GM12878 (cell line): ENCODE results near the gene IGF2R. TPM values are rescaled to one million over a fixed set of nuclear protein-coding genes. Genes with fewer than 3 reads are reported as not detected.

Source experiments
- ATAC-seq: fragments of 200-7000 bp; cut with Tn5 transposase; 3 replicates; pipeline ENCODE4 v1.9.1; 2020; ENCODE audit warnings: mild to moderate bottlenecking, moderate library complexity
- BruUV-seq: library from RNA; stranded (reverse); fragments of 400-500 nt; replicated peaks from 2 replicates; lab custom pipeline; 2021; lab: Mats Ljungman, UMichigan
- CTCF ChIA-PET: fragments of 300-600 bp; sonication (Branson Sonifier 250); formaldehyde crosslinking; extraction: SDS; loops from one replicate; lab custom pipeline; 2021; ENCODE audit warnings: inconsistent platforms; lab: Yijun Ruan, JAX
- POLR2A ChIA-PET: fragments of 350-600 bp; formaldehyde crosslinking; extraction: SDS; loops from one replicate; lab custom pipeline; 2021; ENCODE audit warnings: inconsistent platforms; lab: Charles Lee
- RAD21 ChIA-PET: fragments of 300-600 bp; sonication (Branson Sonifier 250); formaldehyde crosslinking; loops from one replicate; lab custom pipeline; 2023; ENCODE audit warnings: antibody characterized with exemption; ENCODE audit not compliant: unreplicated experiment; lab: Charles Lee
- SMC1A ChIA-PET: fragments of 300-600 bp; sonication (Branson Sonifier 250); formaldehyde crosslinking; loops from one replicate; lab custom pipeline; 2023; ENCODE audit not compliant: unreplicated experiment, uncharacterized antibody; lab: Charles Lee
- DNase-seq: peaks from one replicate; pipeline ENCODE4 v3.0.0-alpha.2; 2011; ENCODE audit warnings: low read depth, low spot score
- FAIRE-seq: peaks from 3 replicates; lab custom pipeline; 2011; peaks lifted over from hg19 to GRCh38; lab: Jason Lieb, UNC
- H2AFZ ChIP-seq: 2 replicates; pipeline ENCODE4 v1.6.0; 2011; ENCODE audit warnings: low read depth, low read length, control low read depth; ENCODE audit not compliant: control insufficient read depth
- H3K27ac ChIP-seq: 2 replicates; pipeline ENCODE4 v1.5.1; 2011; ENCODE audit warnings: control low read depth; ENCODE audit not compliant: control insufficient read depth, insufficient read depth
- H3K27me3 ChIP-seq, 2 experiments: replicated peaks in 1 of 2; 2 replicates each; pipeline versions ENCODE4 v1.6.0 to v1.6.1; 2011; ENCODE audit warnings: low read length in 1 of 2; ENCODE audit not compliant: control insufficient read depth in 2 of 2, insufficient read depth in 2 of 2
- H3K36me3 ChIP-seq, 2 experiments: 2 replicates each; pipeline ENCODE4 v1.5.1; 2011; ENCODE audit warnings: low read length in 1 of 2; ENCODE audit not compliant: control insufficient read depth in 2 of 2, insufficient read depth in 2 of 2
- H3K4me1 ChIP-seq: 2 replicates; pipeline ENCODE4 v1.6.1; 2011; ENCODE audit warnings: mild to moderate bottlenecking, low read length, moderate library complexity, mixed read lengths; ENCODE audit not compliant: control insufficient read depth, insufficient read depth
- H3K4me2 ChIP-seq: 2 replicates; pipeline ENCODE4 v1.6.0; 2011; ENCODE audit warnings: control low read depth; ENCODE audit not compliant: control insufficient read depth, insufficient read depth
- H3K4me3 ChIP-seq: fragments of 200-600 bp; sonication (generic); 2 replicates; pipeline ENCODE4 v1.5.1; 2016
- H3K79me2 ChIP-seq: 2 replicates; pipeline ENCODE4 v1.6.0; 2011; ENCODE audit warnings: low read length; ENCODE audit not compliant: control insufficient read depth, insufficient read depth
- H3K9ac ChIP-seq: 2 replicates; pipeline ENCODE4 v1.8.0; 2011; ENCODE audit warnings: low read length, control low read depth, mixed read lengths; ENCODE audit not compliant: control insufficient read depth, insufficient read depth
- H3K9me3 ChIP-seq: replicated peaks from 3 replicates; pipeline ENCODE4 v1.5.1; 2011; ENCODE audit warnings: mild to moderate bottlenecking, low read length; ENCODE audit not compliant: control insufficient read depth, insufficient read depth
- H4K20me1 ChIP-seq: 2 replicates; pipeline ENCODE4 v1.6.0; 2011; ENCODE audit not compliant: control insufficient read depth, insufficient read depth
- BHLHE40 ChIP-seq, 2 experiments: fragments of 450-650 bp in 1 of 2; IDR thresholded peaks; 2 replicates each; pipeline ENCODE4 v1.6.1; 2011 to 2017; ENCODE audit warnings: low read depth in 2 of 2, borderline replicate concordance in 1 of 2, improper control_type of control experiment in 1 of 2, low read length in 1 of 2, mild to moderate bottlenecking in 1 of 2
- CHD2 ChIP-seq: IDR thresholded peaks from 2 replicates; pipeline ENCODE4 v1.6.1; 2011; ENCODE audit warnings: low read depth, low read length, improper control_type of control experiment, borderline replicate concordance
- CREM ChIP-seq: IDR thresholded peaks from 2 replicates; pipeline ENCODE4 v1.6.1; 2014; ENCODE audit warnings: antibody characterized with exemption, low read depth
- GABPA ChIP-seq: IDR thresholded peaks from 2 replicates; pipeline ENCODE4 v1.6.1; 2014; ENCODE audit warnings: antibody characterized with exemption, low read depth, mild to moderate bottlenecking, inconsistent platforms
- HDAC2 ChIP-seq: fragments of 200-600 bp; sonication (generic); IDR thresholded peaks from 2 replicates; pipeline ENCODE4 v1.6.1; 2017
- JUNB ChIP-seq: IDR thresholded peaks from 2 replicates; pipeline ENCODE4 v1.6.1; 2016; ENCODE audit warnings: antibody characterized with exemption, mild to moderate bottlenecking
- JUND ChIP-seq: IDR thresholded peaks from 2 replicates; pipeline ENCODE4 v1.6.1; 2012; ENCODE audit warnings: low read depth, mild to moderate bottlenecking, low read length, improper control_type of control experiment, moderate library complexity
- NFYB ChIP-seq: IDR thresholded peaks from 2 replicates; pipeline ENCODE4 v1.6.1; 2011; ENCODE audit warnings: low read depth, mild to moderate bottlenecking, low read length, improper control_type of control experiment, moderate library complexity; ENCODE audit not compliant: insufficient read depth
- PML ChIP-seq: IDR thresholded peaks from 2 replicates; pipeline ENCODE4 v1.6.1; 2012; ENCODE audit warnings: low read length, inconsistent platforms
- RBBP5 ChIP-seq: fragments of 200-600 bp; sonication (generic); conservative IDR thresholded peaks from 2 replicates; pipeline ENCODE4 v1.6.1; 2016
- SUPT20H ChIP-seq: IDR thresholded peaks from 2 replicates; pipeline ENCODE4 v1.6.1; 2011; ENCODE audit warnings: low read depth, mild to moderate bottlenecking, low read length, moderate library complexity, borderline replicate concordance; ENCODE audit not compliant: control insufficient read depth
- TCF3 ChIP-seq: IDR thresholded peaks from 2 replicates; pipeline ENCODE4 v1.6.1; 2012; ENCODE audit warnings: low read depth, mild to moderate bottlenecking, low read length, borderline replicate concordance; ENCODE audit not compliant: insufficient read depth
- ZSCAN29 ChIP-seq: fragments of 450-650 bp; IDR thresholded peaks from 2 replicates; pipeline ENCODE4 v1.6.1; 2017; ENCODE audit warnings: mild to moderate bottlenecking, moderate library complexity
- WGBS: methylation state at CpG from one replicate; pipeline ENCODE4 v1.1.6; 2016; ENCODE audit warnings: low lambda C conversion rate; ENCODE audit not compliant: insufficient replicate concordance, insufficient coverage; ENCODE audit errors: missing lambda C conversion rate; 5-methylcytosine and 5-hydroxymethylcytosine counted together
- in situ Hi-C: fragments of 300-500 bp; cut with MboI; formaldehyde crosslinking; loops from 9 replicates; pipeline ENCODE4 v1.14.3; 2018; ENCODE audit warnings: mixed read lengths
- intact Hi-C: fragments of 100-400 bp; cut with micrococcal nuclease; formaldehyde crosslinking; loops from one replicate; pipeline ENCODE4 v1.14.2; 2022; ENCODE audit not compliant: unreplicated experiment
- polyA plus RNA-seq, 11 experiments: library from polyadenylated mRNA; depleted of rRNA in 4 of 11; unstranded in 6 of 11; stranded (reverse) in 5 of 11; fragments of >200 nt; fragmentation: Nextera tagmentation in 4 of 11; fragmentation: Illumina TruSeq in 1 of 11; extraction: Ambion mirVana in 4 of 11; extraction: Trizol in 1 of 11; gene quantifications; 1 replicate in 1 of 11; 2 replicates in 10 of 11; pipeline versions ENCODE4 v1.2.1 to v1.2.3, GENCODE V29; 2011 to 2016; ENCODE audit warnings: inconsistent platforms in 2 of 11, missing spikeins in 2 of 11, low read depth in 1 of 11
- total RNA-seq, 4 experiments: library from RNA; depleted of rRNA in 3 of 4; stranded (reverse); fragments of >200 nt in 3 of 4; fragmentation: Illumina TruSeq in 1 of 4; extraction: Trizol in 1 of 4; gene quantifications; 2 replicates each; pipeline versions ENCODE4 v1.2.1 to v1.2.3, GENCODE V29; 2013 to 2021

The IGF2R gene
- total and polyA plus RNA-seq, 10 of the 15 experiments (the other 5 are each of a cell fraction or from before 2014, with no cell fraction given) = 1.00 to 40.1 (median 16.8) TPM

- ChIA-PET POLR2A (no interaction called here), SMC1A (interaction anchor here (1.2 kb wide), 1 partner anchor 61 kb away, joined by 4 read pairs; no protein-coding TSS in a partner anchor)
Measured at GRCh38 chr6:160040055-160040454, 71.2 kb downstream of the IGF2R start.

GRCh38 chr6:160040527-160041264 is 71.8 kb downstream of the IGF2R start:
- H4K20me1 ChIP-seq = no peaks in the 10 kb centered on the region
- H3K79me2 ChIP-seq = no peaks in the 10 kb centered on the region
- no peak overlapping the region for H3K4me2 ChIP-seq
- no peaks in the 10 kb centered on the region for H3K9me3 ChIP-seq
- H3K9ac ChIP-seq = no peak overlapping the region
- intact Hi-C loops = no loop called here
- in situ Hi-C loops = no loop called here
- no peaks in the 10 kb centered on the region for H3K27me3 ChIP-seq
- peaks cover 14 to 33% of the 10 kb centered on the region in 2 experiments for H3K36me3 ChIP-seq
- ChIA-PET CTCF (interaction anchor here (0.8 kb wide), 1 partner anchor 177 kb away, joined by 3 read pairs; no protein-coding TSS in a partner anchor), POLR2A (no interaction called here)
- no peaks in the 10 kb centered on the region for H3K4me1 ChIP-seq
- no peak overlapping the region for H3K27ac ChIP-seq
- H3K4me3 ChIP-seq = no peak overlapping the region
- BruUV-seq = no TSS peak
- no peak overlapping the region for H2AFZ ChIP-seq
- WGBS = 99% methylated on average over 19 of the region's 19 CpGs
- TF ChIP-seq NFYB = no peak
- TF ChIP-seq, all 136 proteins: peak for 0
- no peak for ATAC-seq
- FAIRE-seq = no peak
- no peak for DNase-seq
- ChIA-PET SMC1A (interaction anchor here (1.2 kb wide), 1 partner anchor 62 kb away, joined by 4 read pairs; no protein-coding TSS in a partner anchor), RAD21 (no interaction called here)

More at GRCh38 chr6:160040055-160040454, 71.2 kb downstream of the IGF2R start:
- Histone ChIP-seq H3K9me3 (no peaks in the 10 kb centered on the region), H4K20me1 (no peaks in the 10 kb centered on the region), H3K27me3 (no peaks in the 10 kb centered on the region), H3K9ac (no peak overlapping the region), H3K4me3 (no peak overlapping the region), H3K27ac (no peak overlapping the region), H2AFZ (no peak overlapping the region), H3K4me2 (no peak overlapping the region), H3K4me1 (no peaks in the 10 kb centered on the region), H3K79me2 (no peaks in the 10 kb centered on the region), H3K36me3 (peaks cover 18 to 28% of the 10 kb centered on the region in 2 experiments)
- RAD21 ChIA-PET = no interaction called here
- no peak for FAIRE-seq
- CTCF ChIA-PET = interaction anchor here (0.8 to 1.1 kb wide), 2 partner anchors 66 to 176 kb away, joined by 3 to 4 read pairs; no protein-coding TSS in a partner anchor
- no TSS peak for BruUV-seq
- ATAC-seq = no peak
- TF ChIP-seq TCF3 (no peak), RBBP5 (no peak), BHLHE40 (IDR thresholded peaks at IDR 0.05; ENCODE audit: borderline replicate concordance in 1 of 2, low read depth in 2 of 2, low read length in 1 of 2) (no peak), SUPT20H (no peak), GABPA (no peak), CREM (no peak), PML (no peak), CHD2 (no peak), JUND (no peak), JUNB (no peak), HDAC2 (no peak), ZSCAN29 (no peak)
- DNase-seq = no peak
- WGBS = 86% methylated on average over 4 of the region's 4 CpGs
- in situ Hi-C loops (no loop called here), intact Hi-C loops (no loop called here)
